ENCODE measurements around the gene COL9A2.

COL9A2 gene

GRCh38 chr1:40257313-40257687, 59.8 kb downstream of the COL9A2 start:
- no peak for TF ChIP-seq CTCF (conservative IDR thresholded peaks at IDR 0.05; ENCODE audit: low read length)
- no peak for DNase-seq (ENCODE audit: low read depth)
- peak overlapping the region; percentile 99 for H3K4me3 ChIP-seq (ENCODE audit: low read length)

- peak overlapping the region; percentile 99 for H3K4me3 ChIP-seq (ENCODE audit: low read length)
- no peak for DNase-seq (ENCODE audit: low read depth)
- no peak for TF ChIP-seq CTCF (conservative IDR thresholded peaks at IDR 0.05; ENCODE audit: low read length)
These were observed 60.5 kb downstream of the COL9A2 start for GRCh38 chr1:40256401-40257084.

- H3K4me3 ChIP-seq (ENCODE audit: low read length) = no peak overlapping the region
- DNase-seq (ENCODE audit: low read depth) = no peak
- no peak for TF ChIP-seq CTCF (conservative IDR thresholded peaks at IDR 0.05; ENCODE audit: low read length)
These were observed 61.9 kb downstream of the COL9A2 start for GRCh38 chr1:40255231-40255630.

- no peak for TF ChIP-seq CTCF (conservative IDR thresholded peaks at IDR 0.05; ENCODE audit: low read length)
- DNase-seq (ENCODE audit: low read depth) = peak; percentile 32
- H3K4me3 ChIP-seq (ENCODE audit: low read length) = no peak overlapping the region
These were observed 64.5 kb downstream of the COL9A2 start for GRCh38 chr1:40252601-40253000.

- H3K4me3 ChIP-seq (ENCODE audit: low read length) = no peak overlapping the region
- no peak for DNase-seq (ENCODE audit: low read depth)
- no peak for TF ChIP-seq CTCF (conservative IDR thresholded peaks at IDR 0.05; ENCODE audit: low read length)
These were observed 65.6 kb downstream of the COL9A2 start for GRCh38 chr1:40251456-40251855.
